GM21619 (cell line): ENCODE data around the gene MIEF2.

Experiments
- ATAC-seq: cut with Tn5 transposase; IDR thresholded peaks from one replicate; pipeline ENCODE4 v1.9.1; 2021; ENCODE audit not compliant: unreplicated experiment

MIEF2 gene

GRCh38 chr17:18256351-18256750 lies 4.1 kb upstream of the MIEF2 start:
- no peak for ATAC-seq

- no peak for ATAC-seq
Measured at GRCh38 chr17:18256776-18257175, 3.7 kb upstream of the MIEF2 start.

GRCh38 chr17:18257268-18257981 lies 3.0 kb upstream of the MIEF2 start:
- ATAC-seq = no peak

GRCh38 chr17:18257982-18258355 lies 2.5 kb upstream of the MIEF2 start:
- ATAC-seq = peak; percentile 15

- peak; percentile 26 for ATAC-seq
Measured at GRCh38 chr17:18258356-18259038, 2.0 kb upstream of the MIEF2 start, which contains the start of gene FLII. TSS of gene FLII (minus strand) at chr17:18258738. CDS start at chr17:18258690, 48 bp downstream.

GRCh38 chr17:18259621-18260331 lies 686 bp upstream of the MIEF2 start:
- ATAC-seq = no peak

GRCh38 chr17:18261146-18261515 lies 669 bp downstream of the MIEF2 start:
- ATAC-seq = peak; percentile 2

- ATAC-seq = no peak
Measured at GRCh38 chr17:18261659-18262058, 1.2 kb downstream of the MIEF2 start.

- no peak for ATAC-seq
Measured at GRCh38 chr17:18262111-18262510, 1.6 kb downstream of the MIEF2 start.

- ATAC-seq = no peak
Measured at GRCh38 chr17:18262641-18263040, 2.2 kb downstream of the MIEF2 start.

GRCh38 chr17:18263885-18264682 lies 3.6 kb downstream of the MIEF2 start:
- ATAC-seq = no peak

GRCh38 chr17:18267366-18267765 lies 6.9 kb downstream of the MIEF2 start:
- ATAC-seq = no peak

- ATAC-seq = no peak
Measured at GRCh38 chr17:18267927-18268711, 7.7 kb downstream of the MIEF2 start.

- ATAC-seq = no peak
Measured at GRCh38 chr17:18270046-18270931, 9.8 kb downstream of the MIEF2 start.

GRCh38 chr17:18277076-18277475 lies 16.6 kb downstream of the MIEF2 start:
- ATAC-seq = no peak

- no peak for ATAC-seq
Measured at GRCh38 chr17:18278867-18279266, 18.4 kb downstream of the MIEF2 start.

GRCh38 chr17:18280249-18280648 lies 19.8 kb downstream of the MIEF2 start:
- ATAC-seq = no peak

- no peak for ATAC-seq
Measured at GRCh38 chr17:18280766-18281371, 20.4 kb downstream of the MIEF2 start.

GRCh38 chr17:18281788-18282187 lies 21.3 kb downstream of the MIEF2 start:
- no peak for ATAC-seq
